Immature natural killer cell (primary cell): ENCODE measurements around the gene DDO. TPM values are rescaled to one million over a fixed set of nuclear protein-coding genes. Genes with fewer than 3 reads are reported as not detected.

Source experiments
- polyA plus RNA-seq, 3 donors: library from polyadenylated mRNA; unstranded; fragments of 300-500 nt; fragmentation: Illumina TruSeq; gene quantifications; one replicate each; pipeline ENCODE4 v1.2.3, GENCODE V29; 2021

The DDO gene
- polyA plus RNA-seq, 3 donors from 2014 or later: 0.10 TPM; not detected in 2

Other genes starting within 250 kb of the DDO start
- under 1 TPM in 2 of 3 donors, not detected in 1; 0.34 to 0.52 TPM for gene WASF1, start 235.9 kb downstream of the DDO start, polyA plus RNA-seq
- gene CDC40, start 235.1 kb downstream of the DDO start, polyA plus RNA-seq: 10 to 100 TPM; 22.4 to 34.6 (median 23.7) TPM
- gene METTL24, start 57.2 kb downstream of the DDO start, polyA plus RNA-seq: 1 to 10 TPM in 1 of 3 donors, under 1 TPM in 1, not detected in 1; 0.81 to 2.8 TPM
- not detected for gene SLC22A16, start 61.0 kb upstream of the DDO start, polyA plus RNA-seq